NCI-H1092 treated with DMSO at 0.1 percent for 48 hours (cell line): ENCODE results near the gene RCBTB1.

ENCODE experiments used
- DNase-seq: peaks from one replicate; lab custom pipeline; 2025; lab: John Stamatoyannopoulos, UW

Gene RCBTB1

GRCh38 chr13:49559006-49559405, 26.4 kb downstream of the RCBTB1 start:
- DNase-seq: no peak

DNA sequence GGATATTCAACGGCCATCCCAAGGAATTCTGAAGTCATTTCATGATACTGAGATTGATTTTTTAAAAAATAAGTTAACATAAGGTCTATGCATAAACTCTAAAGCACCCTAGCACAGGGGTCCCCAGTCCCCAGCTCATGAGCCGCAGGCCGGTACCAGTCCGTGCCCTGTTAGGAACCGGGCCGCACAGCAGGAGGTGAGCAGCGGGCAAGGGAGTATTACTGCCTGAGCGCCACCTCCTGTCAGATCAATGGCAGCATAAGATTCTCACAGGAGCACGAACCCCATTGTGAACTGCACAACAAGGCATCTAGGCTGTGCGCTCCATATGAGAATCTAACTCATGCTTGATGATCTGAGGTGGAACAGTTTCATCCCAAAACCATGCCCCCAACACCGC, 31.0 kb downstream of the RCBTB1 start:
- no peak for DNase-seq

DNA sequence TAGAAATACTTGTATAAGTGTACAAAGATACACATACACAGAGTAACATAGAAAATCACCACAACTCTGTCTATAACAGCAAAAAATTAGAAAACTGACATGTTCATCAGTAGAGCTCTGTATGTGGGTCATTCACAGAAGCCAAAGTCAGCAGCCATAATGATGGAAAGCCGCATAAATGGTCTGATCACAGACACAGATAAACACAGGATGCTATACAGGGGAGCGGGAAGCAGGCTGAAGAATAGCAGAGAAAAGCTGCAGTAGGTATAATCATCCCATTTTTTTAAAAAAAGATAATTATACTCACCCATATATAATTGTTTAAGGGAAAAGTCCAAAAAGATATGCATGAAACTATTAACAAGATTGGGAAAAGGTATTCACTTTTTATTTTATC, 31.5 kb downstream of the RCBTB1 start:
- no peak for DNase-seq

- DNase-seq: no peak
These were observed 34.3 kb downstream of the RCBTB1 start for GRCh38 chr13:49550942-49551644.

GRCh38 chr13:49549289-49549688, 36.1 kb downstream of the RCBTB1 start:
- DNase-seq: no peak

- DNase-seq: no peak
These were observed 38.8 kb downstream of the RCBTB1 start for GRCh38 chr13:49546561-49546960.

DNA sequence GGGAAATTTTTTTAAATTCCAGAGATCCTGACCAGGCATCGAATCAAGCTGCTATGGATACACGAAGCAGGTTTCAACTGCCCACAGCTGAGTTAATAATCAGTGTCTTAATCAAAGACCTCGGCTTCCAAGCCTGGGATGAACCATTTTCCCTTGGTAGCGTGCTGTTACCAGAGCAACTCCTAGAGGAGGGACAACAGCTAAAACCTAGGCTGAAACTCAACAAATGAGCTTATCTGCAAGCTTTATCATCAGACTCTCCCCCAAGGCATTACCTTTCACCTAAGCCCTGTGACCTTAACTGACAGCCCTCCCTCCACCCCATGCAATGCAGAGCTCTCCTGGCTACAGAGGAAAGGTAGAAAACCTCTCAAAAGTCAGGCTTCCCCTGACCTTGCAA, 39.7 kb downstream of the RCBTB1 start:
- no peak for DNase-seq

GRCh38 chr13:49543656-49544055, 41.7 kb downstream of the RCBTB1 start:
- DNase-seq: no peak

GRCh38 chr13:49540552-49540951, 44.8 kb downstream of the RCBTB1 start:
- DNase-seq: no peak

GRCh38 chr13:49539746-49540145, 45.6 kb downstream of the RCBTB1 start:
- no peak for DNase-seq

DNA sequence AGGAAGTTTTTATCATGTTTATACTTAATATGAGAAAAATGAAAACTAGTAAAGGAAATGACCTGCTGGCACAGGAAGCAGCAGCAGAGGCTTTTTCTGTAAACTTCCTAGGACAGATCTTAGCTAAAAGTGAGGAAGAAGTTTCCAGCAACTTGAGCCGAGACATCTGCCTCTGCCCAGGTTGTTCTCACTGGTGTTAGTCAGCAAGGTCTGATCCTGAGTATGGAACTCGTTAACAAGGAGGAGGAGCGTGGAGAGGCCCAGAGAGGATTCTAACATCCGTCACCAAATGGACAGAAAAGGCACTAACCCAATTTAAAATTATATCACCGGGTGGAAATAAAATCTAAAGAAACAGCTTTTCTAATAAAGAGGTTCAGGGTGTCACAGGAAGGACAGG, 46.0 kb downstream of the RCBTB1 start:
- no peak for DNase-seq

DNA sequence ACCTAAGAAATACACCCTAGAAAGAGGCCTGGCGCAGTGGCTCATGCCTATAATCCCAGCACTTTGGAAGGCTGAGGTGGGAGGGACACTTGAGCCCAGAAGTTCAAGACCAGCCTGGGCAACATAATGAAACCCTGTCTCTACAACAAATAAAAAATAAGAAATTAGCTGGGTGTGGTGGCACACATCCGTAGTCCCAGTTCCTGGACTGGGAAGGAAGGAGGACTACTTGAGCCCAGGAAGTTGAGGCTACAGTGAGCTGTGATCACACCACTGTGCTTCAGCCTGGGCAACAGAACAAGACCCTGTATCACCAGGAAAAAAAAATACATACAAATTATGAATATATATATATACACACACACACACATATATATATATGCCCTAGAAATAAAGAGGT, 47.0 kb downstream of the RCBTB1 start:
- no peak for DNase-seq

GRCh38 chr13:49536144-49536873, 49.0 kb downstream of the RCBTB1 start:
- DNase-seq: no peak

DNA sequence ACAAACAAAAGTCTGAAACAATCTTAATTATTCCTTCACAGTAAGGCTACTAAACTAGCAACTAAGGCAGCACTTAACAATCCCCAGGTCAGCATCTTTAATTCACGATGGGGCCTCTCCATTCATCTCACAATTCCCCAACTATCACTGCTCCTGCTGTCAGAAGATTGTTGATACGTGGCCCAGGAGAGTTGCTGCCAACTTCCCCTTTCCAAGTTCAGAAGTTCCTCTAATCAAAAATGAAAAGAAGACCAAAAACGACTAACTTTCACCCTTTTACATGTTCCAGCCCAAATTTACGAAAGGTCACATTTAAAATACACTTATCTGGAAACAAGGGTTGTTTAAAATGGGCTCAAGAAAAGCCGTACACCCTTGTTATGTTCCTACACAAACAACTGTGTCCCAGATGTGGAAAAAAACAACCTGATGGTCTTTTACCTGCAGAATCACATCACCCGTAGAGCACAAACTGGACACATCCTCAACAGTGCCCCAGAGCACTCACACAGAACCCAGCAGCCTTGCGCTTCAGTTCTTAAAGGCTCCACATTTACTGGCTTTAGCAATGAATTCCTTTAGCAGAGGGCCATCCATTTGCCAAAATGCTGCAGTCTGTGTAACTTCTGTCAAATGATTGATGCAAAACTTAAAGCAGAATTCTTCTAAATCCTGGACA, 51.6 kb downstream of the RCBTB1 start:
- no peak for DNase-seq

DNA sequence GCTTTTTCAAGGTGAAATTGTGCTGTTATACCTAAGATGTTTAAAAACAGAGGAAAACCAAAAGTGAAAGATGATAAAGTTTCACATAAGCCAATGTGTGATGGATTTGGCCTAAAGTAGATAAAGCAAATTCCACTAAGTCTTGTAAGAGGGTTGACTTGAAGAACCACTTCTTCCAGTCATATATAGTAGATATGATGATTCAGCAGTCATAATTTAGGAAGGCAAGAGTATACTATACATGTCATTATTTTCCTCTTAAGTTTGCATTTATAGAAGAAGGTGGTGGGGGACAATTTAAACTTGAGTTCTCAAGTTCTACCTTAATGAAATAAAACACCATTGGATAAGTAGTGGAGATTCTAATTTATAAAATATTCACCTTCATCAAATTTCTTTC, 52.3 kb downstream of the RCBTB1 start:
- no peak for DNase-seq

GRCh38 chr13:49532593-49532992, 52.8 kb downstream of the RCBTB1 start:
- DNase-seq: no peak

- no peak for DNase-seq
These were observed 54.9 kb downstream of the RCBTB1 start for GRCh38 chr13:49530457-49530856.

GRCh38 chr13:49528161-49528560, 57.2 kb downstream of the RCBTB1 start:
- DNase-seq: no peak

DNA sequence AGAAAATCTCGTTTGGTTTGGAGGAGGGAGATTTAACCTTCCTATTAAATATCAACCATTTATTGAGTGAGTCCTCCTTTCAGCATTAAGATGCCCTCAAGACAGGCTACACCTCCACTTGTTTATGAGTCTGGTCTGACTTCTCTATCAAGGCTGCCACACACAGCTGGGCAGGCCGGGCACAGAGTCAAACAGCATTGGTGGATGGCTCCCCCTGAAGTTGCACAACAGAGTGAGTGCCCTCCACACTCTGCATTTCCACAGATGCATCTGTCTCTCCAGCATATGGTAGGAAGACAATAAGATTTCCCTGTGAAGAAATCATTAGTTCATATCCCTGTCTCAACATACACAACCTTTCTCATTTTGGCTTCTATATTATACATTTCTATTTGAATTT, 58.2 kb downstream of the RCBTB1 start:
- no peak for DNase-seq

DNA sequence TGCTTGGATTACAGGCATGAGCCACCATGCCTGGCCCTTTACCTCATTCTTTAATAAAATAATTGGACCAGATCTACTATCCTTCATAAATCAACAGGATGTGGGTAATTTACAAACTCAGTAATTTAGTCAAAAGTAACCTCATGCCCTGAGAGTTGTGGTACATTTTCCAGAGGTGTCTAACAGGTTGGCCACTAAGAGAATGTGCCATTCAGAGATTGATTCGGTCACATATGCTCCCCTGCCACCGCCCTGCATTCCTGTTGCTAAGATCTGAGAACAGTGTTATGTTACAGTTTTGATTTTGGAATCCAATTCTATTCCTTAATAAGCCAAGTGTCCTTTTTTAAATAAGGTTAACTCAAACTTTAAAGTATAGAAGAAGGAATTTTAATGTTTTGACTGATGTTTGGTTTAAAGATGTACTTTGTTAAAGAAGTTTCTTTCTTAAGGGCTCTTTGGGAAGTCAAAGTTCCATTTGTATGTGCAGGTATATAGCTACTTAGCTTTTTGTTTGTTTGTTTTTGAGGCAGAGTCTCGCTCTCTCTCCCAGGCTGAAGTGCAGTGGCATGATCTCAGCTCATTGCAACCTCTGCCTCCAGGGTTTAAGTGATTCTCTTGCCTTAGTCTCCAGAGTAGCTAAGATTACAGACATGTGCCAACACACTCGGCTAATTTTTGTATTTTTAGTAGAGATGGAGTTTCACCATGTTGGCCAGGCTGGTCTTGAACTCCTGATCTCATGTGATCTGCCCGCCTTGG, 60.4 kb downstream of the RCBTB1 start:
- DNase-seq: no peak

GRCh38 chr13:49521224-49521623, 64.1 kb downstream of the RCBTB1 start:
- DNase-seq: no peak

DNA sequence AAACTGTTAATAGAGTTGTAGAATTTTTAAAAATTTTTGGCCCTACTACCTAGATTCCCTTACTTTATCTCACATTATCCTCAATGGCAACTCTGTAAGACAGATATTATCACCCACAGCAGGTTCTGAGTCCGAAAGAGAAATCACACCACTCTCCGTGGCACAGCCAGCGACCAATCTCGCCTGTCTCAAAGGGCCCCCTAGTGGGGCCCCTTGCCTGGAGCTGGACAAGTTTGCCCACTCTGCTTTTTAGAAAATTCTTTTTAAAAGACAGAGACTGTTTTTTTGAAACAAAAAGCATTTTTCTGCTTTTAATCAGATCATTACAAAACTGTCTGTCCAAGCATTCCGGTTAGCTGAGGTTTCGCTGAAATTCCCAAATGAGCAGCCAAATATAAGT, 67.9 kb downstream of the RCBTB1 start:
- DNase-seq: no peak

DNA sequence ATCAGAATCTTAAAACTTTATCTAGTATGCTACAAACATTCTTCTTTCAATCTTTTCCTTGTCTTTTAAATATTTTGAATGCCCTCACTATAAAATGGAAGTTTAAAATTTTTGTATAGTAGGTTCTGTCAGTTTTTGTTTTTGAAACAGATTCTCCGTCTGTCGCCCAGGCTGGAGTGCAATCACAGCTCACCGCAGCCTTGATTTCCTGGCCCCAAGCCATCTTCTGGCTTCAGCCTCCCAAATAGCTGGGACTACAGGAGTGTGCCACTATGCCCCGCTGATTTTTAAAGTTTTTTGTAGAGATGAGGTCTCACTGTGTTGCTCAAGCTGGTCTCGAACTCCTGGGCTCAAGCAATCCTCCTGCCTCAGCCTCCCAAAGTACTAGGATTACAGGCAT, 68.9 kb downstream of the RCBTB1 start:
- DNase-seq: no peak
